IPS-15b (cell line): ENCODE results near the gene RPS6KA3.
"Not testable (repeated sequence)": the region's sequence is repeated elsewhere in the genome, so short reads cannot be mapped to it uniquely, and the experiment has no call there.

Experiments used
- H3K27me3 ChIP-seq: one replicate; pipeline ENCODE4 v1.6.1; 2013; ENCODE audit warnings: low read length; ENCODE audit not compliant: control insufficient read depth, insufficient read depth
- H3K36me3 ChIP-seq: one replicate; pipeline ENCODE4 v1.6.1; 2013; ENCODE audit warnings: low read length; ENCODE audit not compliant: control insufficient read depth, insufficient read depth
- H3K4me1 ChIP-seq: one replicate; pipeline ENCODE4 v1.6.1; 2013; ENCODE audit warnings: mild to moderate bottlenecking, low read length; ENCODE audit not compliant: control insufficient read depth, insufficient read depth
- H3K4me3 ChIP-seq: one replicate; pipeline ENCODE4 v1.5.1; 2013; ENCODE audit warnings: low read depth, low read length
- H3K9ac ChIP-seq: one replicate; pipeline ENCODE4 v1.6.1; 2013; ENCODE audit warnings: low read depth, mild to moderate bottlenecking, low read length
- H3K9me3 ChIP-seq: one replicate; pipeline ENCODE4 v1.6.1; 2013; ENCODE audit warnings: mild to moderate bottlenecking, low read length; ENCODE audit not compliant: control insufficient read depth, insufficient read depth

RPS6KA3 gene

GRCh38 chrX:20263474-20263873 lies 3.2 kb downstream of the RPS6KA3 start:
- H3K4me1 ChIP-seq: no peaks in the 10 kb centered on the region
- H3K36me3 ChIP-seq: no peaks in the 10 kb centered on the region
- no peak overlapping the region for H3K9ac ChIP-seq
- H3K4me3 ChIP-seq: no peak overlapping the region
- H3K9me3 ChIP-seq: no peaks in the 10 kb centered on the region
- peaks cover 4% of the 10 kb centered on the region for H3K27me3 ChIP-seq

GRCh38 chrX:20260885-20261284 lies 5.8 kb downstream of the RPS6KA3 start:
- Histone ChIP-seq H3K36me3 (no peaks in the 10 kb centered on the region), H3K27me3 (peaks cover 3% of the 10 kb centered on the region), H3K9me3 (no peaks in the 10 kb centered on the region), H3K4me3 (no peak overlapping the region), H3K9ac (no peak overlapping the region), H3K4me1 (no peaks in the 10 kb centered on the region)

- no peaks in the 10 kb centered on the region for H3K27me3 ChIP-seq
- H3K9me3 ChIP-seq: no peaks in the 10 kb centered on the region
- no peak overlapping the region for H3K4me3 ChIP-seq
- H3K9ac ChIP-seq: no peak overlapping the region
- no peaks in the 10 kb centered on the region for H3K4me1 ChIP-seq
- no peaks in the 10 kb centered on the region for H3K36me3 ChIP-seq
These were observed 11.9 kb downstream of the RPS6KA3 start for GRCh38 chrX:20254712-20255299.

- H3K4me3 ChIP-seq: no peak overlapping the region
- H3K9me3 ChIP-seq: no peaks in the 10 kb centered on the region
- no peaks in the 10 kb centered on the region for H3K4me1 ChIP-seq
- H3K9ac ChIP-seq: no peak overlapping the region
- no peaks in the 10 kb centered on the region for H3K36me3 ChIP-seq
- H3K27me3 ChIP-seq: no peaks in the 10 kb centered on the region
These were observed 13.5 kb downstream of the RPS6KA3 start for GRCh38 chrX:20253232-20253543.

- H3K27me3 ChIP-seq: no peaks in the 10 kb centered on the region
- no peaks in the 10 kb centered on the region for H3K4me1 ChIP-seq
- no peaks in the 10 kb centered on the region for H3K9me3 ChIP-seq
- no peak overlapping the region for H3K4me3 ChIP-seq
- no peaks in the 10 kb centered on the region for H3K36me3 ChIP-seq
- no peak overlapping the region for H3K9ac ChIP-seq
These were observed 14.1 kb downstream of the RPS6KA3 start for GRCh38 chrX:20252381-20253231.

GRCh38 chrX:20251691-20252090 lies 15.0 kb downstream of the RPS6KA3 start:
- no peaks in the 10 kb centered on the region for H3K4me1 ChIP-seq
- no peaks in the 10 kb centered on the region for H3K36me3 ChIP-seq
- no peak overlapping the region for H3K9ac ChIP-seq
- no peak overlapping the region for H3K4me3 ChIP-seq
- no peaks in the 10 kb centered on the region for H3K27me3 ChIP-seq
- no peaks in the 10 kb centered on the region for H3K9me3 ChIP-seq

GRCh38 chrX:20250146-20250545 lies 16.6 kb downstream of the RPS6KA3 start:
- H3K36me3 ChIP-seq, H3K27me3 ChIP-seq, H3K9ac ChIP-seq, H3K4me1 ChIP-seq, H3K9me3 ChIP-seq, H3K4me3 ChIP-seq: not testable (repeated sequence)

GRCh38 chrX:20248592-20249192 lies 18.0 kb downstream of the RPS6KA3 start:
- Histone ChIP-seq H3K36me3 (no peaks in the 10 kb centered on the region), H3K4me3 (no peak overlapping the region), H3K9me3 (no peaks in the 10 kb centered on the region), H3K4me1 (no peaks in the 10 kb centered on the region), H3K27me3 (no peaks in the 10 kb centered on the region), H3K9ac (no peak overlapping the region)

- H3K36me3 ChIP-seq: no peaks in the 10 kb centered on the region
- no peak overlapping the region for H3K9ac ChIP-seq
- no peaks in the 10 kb centered on the region for H3K9me3 ChIP-seq
- no peaks in the 10 kb centered on the region for H3K4me1 ChIP-seq
- no peak overlapping the region for H3K4me3 ChIP-seq
- no peaks in the 10 kb centered on the region for H3K27me3 ChIP-seq
These were observed 21.8 kb downstream of the RPS6KA3 start for GRCh38 chrX:20244931-20245330.

- Histone ChIP-seq H3K27me3 (no peaks in the 10 kb centered on the region), H3K4me1 (no peaks in the 10 kb centered on the region), H3K9ac (no peak overlapping the region), H3K4me3 (no peak overlapping the region), H3K36me3 (no peaks in the 10 kb centered on the region), H3K9me3 (peaks cover 3% of the 10 kb centered on the region)
These were observed 26.5 kb downstream of the RPS6KA3 start for GRCh38 chrX:20240201-20240600.

GRCh38 chrX:20237864-20238263 lies 28.8 kb downstream of the RPS6KA3 start:
- H3K9ac ChIP-seq: no peak overlapping the region
- H3K4me1 ChIP-seq: no peaks in the 10 kb centered on the region
- no peaks in the 10 kb centered on the region for H3K27me3 ChIP-seq
- H3K36me3 ChIP-seq: no peaks in the 10 kb centered on the region
- no peak overlapping the region for H3K4me3 ChIP-seq
- peaks cover 3% of the 10 kb centered on the region for H3K9me3 ChIP-seq

- Histone ChIP-seq H3K27me3 (no peaks in the 10 kb centered on the region), H3K9me3 (peaks cover 3% of the 10 kb centered on the region), H3K4me3 (no peak overlapping the region), H3K9ac (no peak overlapping the region), H3K4me1 (no peaks in the 10 kb centered on the region), H3K36me3 (no peaks in the 10 kb centered on the region)
These were observed 31.0 kb downstream of the RPS6KA3 start for GRCh38 chrX:20235755-20236154.
